ENCODE results near the gene DIP2C.

The DIP2C gene

GRCh38 chr10:677750-678661, 11.5 kb downstream of the DIP2C start:
- DNase-seq (ENCODE audit: low read depth in 2 of 2) = no peak

- DNase-seq (ENCODE audit: low read depth in 2 of 2) = no peak
These were observed 12.4 kb downstream of the DIP2C start for GRCh38 chr10:677038-677437.

GRCh38 chr10:676178-676577, 13.3 kb downstream of the DIP2C start:
- DNase-seq (ENCODE audit: low read depth in 2 of 2) = no peak

GRCh38 chr10:675532-675931, 13.9 kb downstream of the DIP2C start:
- no peak for DNase-seq (ENCODE audit: low read depth in 2 of 2)

GRCh38 chr10:673492-673891, 16.0 kb downstream of the DIP2C start:
- DNase-seq (ENCODE audit: low read depth in 2 of 2) = no peak

- DNase-seq (ENCODE audit: low read depth in 2 of 2) = no peak
These were observed 16.5 kb downstream of the DIP2C start for GRCh38 chr10:672992-673391.

GRCh38 chr10:672203-672602, 17.3 kb downstream of the DIP2C start:
- DNase-seq (ENCODE audit: low read depth in 2 of 2) = no peak

- no peak for DNase-seq (ENCODE audit: low read depth in 2 of 2)
These were observed 18.5 kb downstream of the DIP2C start for GRCh38 chr10:670990-671389.

GRCh38 chr10:670038-670437, 19.4 kb downstream of the DIP2C start:
- no peak for DNase-seq (ENCODE audit: low read depth in 2 of 2)

GRCh38 chr10:668786-669485, 20.5 kb downstream of the DIP2C start:
- no peak for DNase-seq (ENCODE audit: low read depth in 2 of 2)

GRCh38 chr10:667602-668143, 21.8 kb downstream of the DIP2C start:
- DNase-seq (ENCODE audit: low read depth in 2 of 2) = no peak

- no peak for DNase-seq (ENCODE audit: low read depth in 2 of 2)
These were observed 22.4 kb downstream of the DIP2C start for GRCh38 chr10:667096-667495.

GRCh38 chr10:666237-667012, 23.0 kb downstream of the DIP2C start:
- DNase-seq (ENCODE audit: low read depth in 2 of 2) = no peak

GRCh38 chr10:665579-666091, 23.8 kb downstream of the DIP2C start:
- no peak for DNase-seq (ENCODE audit: low read depth in 2 of 2)

GRCh38 chr10:664893-665292, 24.6 kb downstream of the DIP2C start:
- no peak for DNase-seq (ENCODE audit: low read depth in 2 of 2)

GRCh38 chr10:664301-664700, 25.2 kb downstream of the DIP2C start:
- no peak for DNase-seq (ENCODE audit: low read depth in 2 of 2)

- no peak for DNase-seq (ENCODE audit: low read depth in 2 of 2)
These were observed 25.6 kb downstream of the DIP2C start for GRCh38 chr10:663831-664251.

GRCh38 chr10:663466-663751, 26.1 kb downstream of the DIP2C start:
- DNase-seq (ENCODE audit: low read depth in 2 of 2) = no peak

GRCh38 chr10:662686-663465, 26.6 kb downstream of the DIP2C start:
- no peak for DNase-seq (ENCODE audit: low read depth in 2 of 2)

- DNase-seq (ENCODE audit: low read depth in 2 of 2) = no peak
These were observed 27.3 kb downstream of the DIP2C start for GRCh38 chr10:662223-662605.

- no peak for DNase-seq (ENCODE audit: low read depth in 2 of 2)
These were observed 27.8 kb downstream of the DIP2C start for GRCh38 chr10:661597-662222.

All from stimulated activated CD4-positive, alpha-beta T cell treated with anti-CD3 and anti-CD28 coated beads, Interleukin-1b, Interleukin-23, amount 100 ng/mL, for 4 hours (primary cell).